Suprapubic skin (tissue), 4 donors: ENCODE results near the gene WDR27.

Experiments used
- EP300 ChIP-seq: sonication (generic); formaldehyde crosslinking; IDR thresholded peaks from one replicate; pipeline ENCODE4 v1.6.1; 2017; ENCODE audit warnings: antibody characterized with exemption
- POLR2AphosphoS5 ChIP-seq, 3 donors: sonication (generic); formaldehyde crosslinking; IDR thresholded peaks; one replicate each; pipeline ENCODE4 v1.6.1; 2017; ENCODE audit warnings: antibody characterized with exemption in 3 of 3
- TF ChIP-seq, protein P1 (sequence below), 2 donors: fragments of 200-600 bp in 1 of 2; fragments of 450-650 bp in 1 of 2; sonication (generic) in 1 of 2; IDR thresholded peaks; one replicate each; pipeline ENCODE4 v1.5.1; 2016 to 2019; ENCODE audit warnings: antibody characterized with exemption in 2 of 2, mild to moderate bottlenecking in 1 of 2, moderate library complexity in 1 of 2

- TF ChIP-seq, protein P1, sequence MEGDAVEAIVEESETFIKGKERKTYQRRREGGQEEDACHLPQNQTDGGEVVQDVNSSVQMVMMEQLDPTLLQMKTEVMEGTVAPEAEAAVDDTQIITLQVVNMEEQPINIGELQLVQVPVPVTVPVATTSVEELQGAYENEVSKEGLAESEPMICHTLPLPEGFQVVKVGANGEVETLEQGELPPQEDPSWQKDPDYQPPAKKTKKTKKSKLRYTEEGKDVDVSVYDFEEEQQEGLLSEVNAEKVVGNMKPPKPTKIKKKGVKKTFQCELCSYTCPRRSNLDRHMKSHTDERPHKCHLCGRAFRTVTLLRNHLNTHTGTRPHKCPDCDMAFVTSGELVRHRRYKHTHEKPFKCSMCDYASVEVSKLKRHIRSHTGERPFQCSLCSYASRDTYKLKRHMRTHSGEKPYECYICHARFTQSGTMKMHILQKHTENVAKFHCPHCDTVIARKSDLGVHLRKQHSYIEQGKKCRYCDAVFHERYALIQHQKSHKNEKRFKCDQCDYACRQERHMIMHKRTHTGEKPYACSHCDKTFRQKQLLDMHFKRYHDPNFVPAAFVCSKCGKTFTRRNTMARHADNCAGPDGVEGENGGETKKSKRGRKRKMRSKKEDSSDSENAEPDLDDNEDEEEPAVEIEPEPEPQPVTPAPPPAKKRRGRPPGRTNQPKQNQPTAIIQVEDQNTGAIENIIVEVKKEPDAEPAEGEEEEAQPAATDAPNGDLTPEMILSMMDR (IDR thresholded peaks at IDR 0.05), result no peak
- TF ChIP-seq EP300 (no peak), POLR2AphosphoS5 (IDR thresholded peaks at IDR 0.05) (no peak)
Observed at GRCh38 chr6:169691260-169691659, 10.6 kb downstream of the WDR27 start.
